Neural cell (in vitro differentiated cells): ENCODE measurements around the gene CASP3. TPM values are rescaled to one million over a fixed set of nuclear protein-coding genes. Genes with fewer than 3 reads are reported as not detected.

ENCODE experiments used
- H2AFZ ChIP-seq: fragments of 200-600, 300-800 bp; sonication (generic), shearing (Covaris generic); 2 replicates; pipeline ENCODE4 v1.6.0; 2014; ENCODE audit warnings: low read depth, mild to moderate bottlenecking, antibody characterized with exemption, low read length, moderate library complexity
- H3F3A ChIP-seq: fragments of 200-600 bp; shearing (Covaris generic); 2 replicates; pipeline ENCODE4 v1.6.1; 2016; ENCODE audit warnings: mild to moderate bottlenecking, moderate library complexity, mixed read lengths, antibody characterized with exemption, low read length; ENCODE audit not compliant: insufficient read depth, poor library complexity, severe bottlenecking
- H3K27ac ChIP-seq: fragments of 200-600, 300-800 bp; sonication (generic), shearing (Covaris generic); 2 replicates; pipeline ENCODE4 v1.5.1; 2014; ENCODE audit warnings: mild to moderate bottlenecking, low read length, moderate library complexity
- H3K27me3 ChIP-seq: fragments of 300-800, 200-600 bp; sonication (generic), shearing (Covaris generic); 2 replicates; pipeline ENCODE4 v1.6.0; 2014; ENCODE audit warnings: mild to moderate bottlenecking, low read depth, low read length, moderate library complexity; ENCODE audit not compliant: insufficient read depth
- H3K36me3 ChIP-seq: fragments of 300-800, 200-600 bp; sonication (generic), shearing (Covaris generic); 2 replicates; pipeline ENCODE4 v1.5.1; 2014; ENCODE audit warnings: mild to moderate bottlenecking, antibody characterized with exemption, low read length, moderate library complexity; ENCODE audit not compliant: insufficient read depth
- H3K4me2 ChIP-seq: fragments of 300-800, 200-600 bp; sonication (generic), shearing (Covaris generic); 2 replicates; pipeline ENCODE4 v1.6.0; 2014; ENCODE audit warnings: mild to moderate bottlenecking, low read length
- H3K4me3 ChIP-seq: fragments of 300-800, 200-600 bp; sonication (generic), shearing (Covaris generic); 2 replicates; pipeline ENCODE4 v1.5.1; 2014; ENCODE audit warnings: mild to moderate bottlenecking, low read length, moderate library complexity
- H3K79me2 ChIP-seq: fragments of 200-600 bp; shearing (Covaris generic); replicated peaks from 2 replicates; pipeline ENCODE4 v1.6.0; 2014; ENCODE audit warnings: mild to moderate bottlenecking, low read length, moderate library complexity; ENCODE audit not compliant: insufficient read depth
- H3K9ac ChIP-seq: fragments of 300-800, 200-600 bp; sonication (generic), shearing (Covaris generic); 2 replicates; pipeline ENCODE4 v1.6.1; 2016; ENCODE audit warnings: mild to moderate bottlenecking, low read length, mixed read lengths
- H3K9me2 ChIP-seq: fragments of 200-600 bp; shearing (Covaris generic); 2 replicates; pipeline ENCODE4 v1.6.1; 2016; ENCODE audit warnings: mild to moderate bottlenecking, low read length, mixed read lengths; ENCODE audit not compliant: insufficient read depth
- H3K9me3 ChIP-seq: fragments of 200-600, 300-800 bp; sonication (generic), shearing (Covaris generic); 2 replicates; pipeline ENCODE4 v1.6.1; 2016; ENCODE audit warnings: mild to moderate bottlenecking, mixed run types, low read length, moderate library complexity, mixed read lengths
- H4K20me1 ChIP-seq: fragments of 200-600 bp; shearing (Covaris generic); 2 replicates; pipeline ENCODE4 v1.6.1; 2016; ENCODE audit warnings: mild to moderate bottlenecking, mixed run types; ENCODE audit not compliant: insufficient read depth
- CTCF ChIP-seq: fragments of 450-650 bp; IDR thresholded peaks from 2 replicates; pipeline ENCODE4 v1.5.1; 2014; ENCODE audit warnings: antibody characterized with exemption, mild to moderate bottlenecking, moderate library complexity; ENCODE audit not compliant: poor library complexity, severe bottlenecking
- EP300 ChIP-seq: fragments of 450-650 bp; conservative IDR thresholded peaks from 2 replicates; pipeline ENCODE4 v1.6.1; 2014; ENCODE audit warnings: antibody characterized with exemption, mild to moderate bottlenecking, moderate library complexity; ENCODE audit not compliant: poor library complexity, severe bottlenecking
- EZH2 ChIP-seq: fragments of 200-600, 300-800 bp; shearing (Covaris generic), sonication (generic); IDR thresholded peaks from 2 replicates; pipeline ENCODE4 v1.6.1; 2014; ENCODE audit warnings: antibody characterized with exemption, low read length, borderline replicate concordance, mild to moderate bottlenecking; ENCODE audit not compliant: insufficient read depth, poor library complexity, severe bottlenecking
- MXI1 ChIP-seq: fragments of 450-650 bp; conservative IDR thresholded peaks from 2 replicates; pipeline ENCODE4 v1.6.1; 2014; ENCODE audit warnings: antibody characterized with exemption, mild to moderate bottlenecking; ENCODE audit not compliant: poor library complexity, severe bottlenecking
- POLR2AphosphoS5 ChIP-seq: IDR thresholded peaks from 2 replicates; pipeline ENCODE4 v1.6.1; 2012
- RAD21 ChIP-seq: fragments of 450-650 bp; conservative IDR thresholded peaks from 2 replicates; pipeline ENCODE4 v1.6.1; 2014; ENCODE audit warnings: antibody characterized with exemption, mild to moderate bottlenecking, moderate library complexity
- REST ChIP-seq: IDR thresholded peaks from 2 replicates; pipeline ENCODE4 v1.6.1; 2012; ENCODE audit warnings: borderline replicate concordance
- SMC3 ChIP-seq: fragments of 450-650 bp; conservative IDR thresholded peaks from 2 replicates; pipeline ENCODE4 v1.6.1; 2014; ENCODE audit warnings: antibody characterized with exemption, mild to moderate bottlenecking, moderate library complexity; ENCODE audit not compliant: poor library complexity
- TAF1 ChIP-seq: IDR thresholded peaks from 2 replicates; pipeline ENCODE4 v1.6.1; 2012; ENCODE audit warnings: low read depth
- polyA plus RNA-seq: library from polyadenylated mRNA; depleted of rRNA; stranded (reverse); fragments of >200 nt; gene quantifications from 2 replicates; pipeline ENCODE4 v1.2.3, GENCODE V29; 2014

CASP3 gene
- polyA plus RNA-seq, 1 donor from 2014 or later, result 116 TPM

GRCh38 chr4:184588893-184589292, 60.4 kb downstream of the CASP3 start:
- no peaks in the 10 kb centered on the region for H3K27me3 ChIP-seq
- no peak overlapping the region for H3K27ac ChIP-seq

GRCh38 chr4:184587701-184588100, 61.5 kb downstream of the CASP3 start:
- H2AFZ ChIP-seq, result no peak overlapping the region
- no peak overlapping the region for H3K4me2 ChIP-seq
- no peaks in the 10 kb centered on the region for H3F3A ChIP-seq
- no peaks in the 10 kb centered on the region for H4K20me1 ChIP-seq
- no peaks in the 10 kb centered on the region for H3K36me3 ChIP-seq
- no peak overlapping the region for H3K27ac ChIP-seq
- no peak overlapping the region for H3K4me3 ChIP-seq
- no peaks in the 10 kb centered on the region for H3K27me3 ChIP-seq
- no peaks in the 10 kb centered on the region for H3K9me3 ChIP-seq
- no peak overlapping the region for H3K9ac ChIP-seq
- no peaks in the 10 kb centered on the region for H3K9me2 ChIP-seq
- no peaks in the 10 kb centered on the region for H3K79me2 ChIP-seq
- TF ChIP-seq CTCF (no peak), TAF1 (no peak), POLR2AphosphoS5 (no peak), REST (no peak), EZH2 (no peak), EP300 (no peak), MXI1 (no peak)

More at GRCh38 chr4:184588893-184589292, 60.4 kb downstream of the CASP3 start:
- TF ChIP-seq POLR2AphosphoS5, result no peak
- no peak for TF ChIP-seq EP300
- no peak for TF ChIP-seq EZH2
- no peak for TF ChIP-seq TAF1
- no peak for TF ChIP-seq RAD21
- TF ChIP-seq CTCF, result no peak
- TF ChIP-seq REST, result no peak
- no peak for TF ChIP-seq MXI1
- TF ChIP-seq SMC3, result no peak
- H3F3A ChIP-seq, result no peaks in the 10 kb centered on the region
- no peaks in the 10 kb centered on the region for H3K9me3 ChIP-seq
- H3K36me3 ChIP-seq, result no peaks in the 10 kb centered on the region
- no peak overlapping the region for H3K9ac ChIP-seq
- no peaks in the 10 kb centered on the region for H4K20me1 ChIP-seq
- no peaks in the 10 kb centered on the region for H3K9me2 ChIP-seq
- H2AFZ ChIP-seq, result no peak overlapping the region
- no peaks in the 10 kb centered on the region for H3K79me2 ChIP-seq
- no peak overlapping the region for H3K4me3 ChIP-seq
- no peak overlapping the region for H3K4me2 ChIP-seq
